Trophoblast cell (in vitro differentiated cells and primary cell): ENCODE results near the gene OR1D5.

Experiments
- DNase-seq, 2 donors: peaks; one replicate each; pipeline ENCODE4 v3.0.0-alpha.2; 2016
- H2AFZ ChIP-seq: 2 replicates; pipeline ENCODE4 v1.6.1; 2013; ENCODE audit warnings: low read length, moderate library complexity, mild to moderate bottlenecking; ENCODE audit not compliant: insufficient read depth, poor library complexity
- H2AK5ac ChIP-seq: 2 replicates; pipeline ENCODE4 v1.6.1; 2013; ENCODE audit warnings: mild to moderate bottlenecking, low read length
- H2BK120ac ChIP-seq: 2 replicates; pipeline ENCODE4 v1.6.1; 2013; ENCODE audit warnings: low read length, mild to moderate bottlenecking, moderate library complexity; ENCODE audit not compliant: insufficient read depth, poor library complexity
- H2BK12ac ChIP-seq: 2 replicates; pipeline ENCODE4 v1.6.1; 2013; ENCODE audit warnings: mild to moderate bottlenecking, low read length, moderate library complexity
- H2BK5ac ChIP-seq: 2 replicates; pipeline ENCODE4 v1.6.1; 2013; ENCODE audit warnings: low read length, low read depth, moderate library complexity, mild to moderate bottlenecking; ENCODE audit not compliant: poor library complexity
- H3K14ac ChIP-seq: 2 replicates; pipeline ENCODE4 v1.6.1; 2013; ENCODE audit warnings: mild to moderate bottlenecking, low read length
- H3K18ac ChIP-seq: 2 replicates; pipeline ENCODE4 v1.6.1; 2013; ENCODE audit warnings: mild to moderate bottlenecking, low read length
- H3K23ac ChIP-seq: 2 replicates; pipeline ENCODE4 v1.6.1; 2013; ENCODE audit warnings: low read length
- H3K27ac ChIP-seq: 2 replicates; pipeline ENCODE4 v1.5.1; 2013; ENCODE audit warnings: low read depth, mild to moderate bottlenecking, inconsistent platforms, low read length, moderate library complexity
- H3K27me3 ChIP-seq: 2 replicates; pipeline ENCODE4 v1.6.1; 2013; ENCODE audit warnings: inconsistent platforms, mild to moderate bottlenecking, low read length, moderate library complexity; ENCODE audit not compliant: insufficient read depth
- H3K36me3 ChIP-seq, 2 experiments: 1 replicate in 1 of 2; 2 replicates in 1 of 2; pipeline ENCODE4 v1.6.1; 2013; ENCODE audit warnings: low read length in 2 of 2, mild to moderate bottlenecking in 2 of 2, moderate library complexity in 1 of 2; ENCODE audit not compliant: insufficient read depth in 2 of 2, control insufficient read depth in 1 of 2
- H3K4ac ChIP-seq: 2 replicates; pipeline ENCODE4 v1.6.1; 2013; ENCODE audit warnings: low read depth, mild to moderate bottlenecking, low read length, moderate library complexity
- H3K4me1 ChIP-seq, 2 experiments: 1 replicate in 1 of 2; 2 replicates in 1 of 2; pipeline ENCODE4 v1.6.1; 2013; ENCODE audit warnings: low read length in 2 of 2, mild to moderate bottlenecking in 2 of 2, moderate library complexity in 1 of 2; ENCODE audit not compliant: insufficient read depth in 2 of 2, control insufficient read depth in 1 of 2
- H3K4me2 ChIP-seq: 2 replicates; pipeline ENCODE4 v1.6.1; 2013; ENCODE audit warnings: inconsistent platforms, mild to moderate bottlenecking, low read length, moderate library complexity
- H3K4me3 ChIP-seq: 2 replicates; pipeline ENCODE4 v1.5.1; 2013; ENCODE audit warnings: mild to moderate bottlenecking, low read depth, low read length, inconsistent platforms
- H3K79me1 ChIP-seq: one replicate; pipeline ENCODE4 v1.6.1; 2013; ENCODE audit warnings: low read length
- H3K79me2 ChIP-seq: 2 replicates; pipeline ENCODE4 v1.6.1; 2013; ENCODE audit warnings: low read length, mild to moderate bottlenecking; ENCODE audit not compliant: control insufficient read depth, insufficient read depth, poor library complexity
- H3K9ac ChIP-seq: 2 replicates; pipeline ENCODE4 v1.6.1; 2013; ENCODE audit warnings: mild to moderate bottlenecking, low read length
- H3K9me3 ChIP-seq: 2 replicates; pipeline ENCODE4 v1.6.1; 2013; ENCODE audit warnings: low read depth, mild to moderate bottlenecking, control low read depth, inconsistent platforms, low read length; ENCODE audit not compliant: insufficient read depth
- H4K12ac ChIP-seq: 2 replicates; pipeline ENCODE4 v1.6.1; 2013; ENCODE audit warnings: low read depth, mild to moderate bottlenecking, low read length, moderate library complexity
- H4K8ac ChIP-seq: 2 replicates; pipeline ENCODE4 v1.6.1; 2013; ENCODE audit warnings: low read depth, mild to moderate bottlenecking, low read length, moderate library complexity
- H4K91ac ChIP-seq: one replicate; pipeline ENCODE4 v1.6.1; 2013; ENCODE audit warnings: low read depth, mild to moderate bottlenecking, low read length, moderate library complexity
- WGBS: extraction: QIAGEN DNeasy Blood & Tissue Kit; methylation state at CpG from one replicate; pipeline ENCODE4 v1.1.7; 2013; ENCODE audit warnings: missing lambda C conversion rate; ENCODE audit not compliant: insufficient read length, insufficient coverage; ENCODE audit errors: extremely low coverage; 5-methylcytosine and 5-hydroxymethylcytosine counted together

OR1D5 gene

DNA sequence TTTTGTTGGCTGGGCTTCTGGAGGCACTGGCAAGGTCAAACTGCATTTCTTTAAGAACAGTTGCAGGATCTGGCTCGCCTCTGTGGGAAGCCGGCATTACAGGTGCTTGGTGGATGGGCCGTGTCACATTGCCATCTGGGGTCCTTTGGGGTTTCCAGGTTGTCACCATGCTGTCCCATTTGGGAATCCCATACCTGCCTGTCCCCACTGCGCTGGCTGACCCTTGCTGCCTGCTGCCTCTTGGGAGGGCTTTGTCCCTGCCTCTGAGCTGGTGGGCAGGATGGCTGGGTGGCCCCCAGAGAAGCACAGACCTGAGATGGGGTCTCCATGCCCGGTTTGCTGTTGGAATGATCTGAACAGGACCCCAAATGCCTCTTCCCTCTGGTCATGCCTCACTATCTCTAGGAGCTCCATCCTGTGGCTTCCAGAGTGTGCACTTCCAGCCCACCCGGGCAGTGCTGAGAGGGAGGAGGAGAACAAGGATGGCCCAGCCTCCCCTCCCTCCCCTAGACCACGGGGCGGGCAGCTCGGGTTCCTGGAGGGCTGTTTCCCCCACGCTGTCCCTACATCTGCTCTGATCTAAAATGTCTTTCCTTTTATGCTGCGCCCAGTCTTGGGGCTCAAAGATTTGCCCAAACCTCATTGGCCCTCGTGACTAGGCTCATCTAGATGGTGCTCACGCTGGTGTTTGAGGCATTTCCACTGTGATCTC lies 28.0 kb downstream of the OR1D5 start:
- Histone ChIP-seq H3K18ac (no peak overlapping the region), H3K4me2 (no peak overlapping the region), H3K4ac (no peak overlapping the region), H3K27me3 (no peaks in the 10 kb centered on the region), H3K4me3 (no peak overlapping the region), H2BK120ac (no peak overlapping the region), H3K27ac (no peak overlapping the region), H2BK12ac (no peak overlapping the region), H2AK5ac (no peak overlapping the region), H2BK5ac (no peak overlapping the region), H3K9ac (no peak overlapping the region), H3K36me3 (peaks cover 0 to 5% of the 10 kb centered on the region in 2 experiments), H4K8ac (no peak overlapping the region), H3K79me1 (no peaks in the 10 kb centered on the region), H3K9me3 (no peaks in the 10 kb centered on the region), H2AFZ (no peak overlapping the region), H4K91ac (no peak overlapping the region), H3K14ac (no peak overlapping the region), H3K79me2 (no peaks in the 10 kb centered on the region), H3K4me1 (no peaks in the 10 kb centered on the region), H4K12ac (no peak overlapping the region), H3K23ac (no peak overlapping the region)
- no peak for DNase-seq
- WGBS: no CpG with 5 or more reads among the region's 13 CpGs

DNA sequence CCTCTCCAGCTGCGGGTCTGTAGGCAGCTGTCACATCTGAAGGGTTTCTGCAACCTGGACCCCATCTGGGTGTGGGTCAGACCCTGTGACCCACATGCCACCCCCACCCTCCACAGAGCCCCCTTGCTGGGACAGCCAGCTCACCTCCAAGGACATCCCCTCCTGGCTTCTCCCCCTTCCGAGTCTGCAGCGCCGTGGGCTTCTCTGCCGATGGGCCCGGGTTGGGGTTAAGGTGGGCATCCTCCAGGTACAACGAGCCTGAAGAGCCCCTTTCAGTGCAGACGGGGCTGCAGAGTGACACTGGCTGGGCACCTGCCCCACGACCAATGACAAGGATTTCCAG lies 28.9 kb downstream of the OR1D5 start:
- no peak overlapping the region for H3K23ac ChIP-seq
- H2BK120ac ChIP-seq: no peak overlapping the region
- no peak overlapping the region for H3K14ac ChIP-seq
- H4K8ac ChIP-seq: no peak overlapping the region
- no peak overlapping the region for H3K4me2 ChIP-seq
- H3K4me3 ChIP-seq: no peak overlapping the region
- H3K4me1 ChIP-seq: no peaks in the 10 kb centered on the region
- no peak overlapping the region for H4K91ac ChIP-seq
- no peak for DNase-seq
- H3K9ac ChIP-seq: no peak overlapping the region
- no peaks in the 10 kb centered on the region for H3K79me2 ChIP-seq
- WGBS: no CpG with 5 or more reads among the region's 9 CpGs
- H3K27ac ChIP-seq: no peak overlapping the region
- no peak overlapping the region for H4K12ac ChIP-seq
- H3K9me3 ChIP-seq: no peaks in the 10 kb centered on the region
- H2BK12ac ChIP-seq: no peak overlapping the region
- H3K18ac ChIP-seq: no peak overlapping the region
- H2AFZ ChIP-seq: no peak overlapping the region
- no peak overlapping the region for H3K4ac ChIP-seq
- H3K27me3 ChIP-seq: no peaks in the 10 kb centered on the region
- peaks cover under 1 to 6% of the 10 kb centered on the region in 2 experiments for H3K36me3 ChIP-seq
- no peak overlapping the region for H2BK5ac ChIP-seq
- no peaks in the 10 kb centered on the region for H3K79me1 ChIP-seq
- H2AK5ac ChIP-seq: no peak overlapping the region

DNA sequence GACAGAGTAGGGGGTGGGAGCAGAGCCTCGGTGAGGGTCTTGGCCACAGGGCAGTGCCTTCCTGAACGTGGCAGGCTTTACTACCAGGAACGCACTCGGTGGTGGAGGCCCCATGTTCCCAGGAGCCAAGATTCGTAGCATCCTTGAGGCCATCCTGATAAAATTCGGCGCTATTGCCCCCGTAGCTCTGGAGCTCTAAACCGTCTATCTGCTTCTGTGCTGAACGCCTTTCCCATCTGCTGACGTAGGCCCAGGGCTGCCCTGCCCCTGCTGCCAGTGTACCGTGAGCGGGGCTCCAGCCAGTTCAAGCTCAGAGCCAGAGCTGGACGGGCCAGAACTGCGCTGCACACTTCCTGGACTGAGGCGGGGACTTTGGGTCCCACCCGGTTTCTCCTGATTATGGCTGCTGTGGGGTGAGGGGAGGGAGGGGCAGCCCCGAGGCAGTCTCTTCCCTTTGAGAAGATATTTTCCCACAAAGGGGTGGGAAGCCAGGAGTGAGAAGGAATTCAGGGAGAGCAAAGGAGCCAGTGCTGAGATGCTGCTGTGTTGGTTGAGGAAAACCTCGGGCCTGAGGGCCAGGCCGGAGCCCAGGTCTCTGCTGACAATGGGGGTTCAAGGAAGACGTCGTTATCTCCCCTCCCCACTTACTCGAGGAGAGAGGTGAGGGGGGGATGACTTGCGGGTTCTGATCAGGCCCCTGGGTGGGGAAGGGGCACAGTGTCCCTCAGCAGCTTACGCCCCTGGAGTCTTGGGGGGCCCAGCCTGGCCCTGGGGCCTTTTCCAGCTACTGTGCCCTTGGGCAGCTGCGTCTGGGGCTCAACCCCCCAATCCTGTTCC lies 29.4 kb downstream of the OR1D5 start:
- Histone ChIP-seq H3K4me2 (no peak overlapping the region), H2BK120ac (no peak overlapping the region), H4K8ac (no peak overlapping the region), H3K4me3 (no peak overlapping the region), H3K9me3 (no peaks in the 10 kb centered on the region), H3K27ac (no peak overlapping the region), H2AFZ (no peak overlapping the region), H3K36me3 (peaks cover 2 to 11% of the 10 kb centered on the region in 2 experiments), H4K91ac (no peak overlapping the region), H3K18ac (no peak overlapping the region), H3K27me3 (no peaks in the 10 kb centered on the region), H3K4me1 (no peaks in the 10 kb centered on the region), H4K12ac (no peak overlapping the region), H2BK5ac (no peak overlapping the region), H3K79me2 (no peaks in the 10 kb centered on the region), H2AK5ac (no peak overlapping the region), H3K79me1 (no peaks in the 10 kb centered on the region), H3K9ac (no peak overlapping the region), H3K23ac (no peak overlapping the region), H3K4ac (no peak overlapping the region), H3K14ac (no peak overlapping the region), H2BK12ac (no peak overlapping the region)
- WGBS: no CpG with 5 or more reads among the region's 26 CpGs
- no peak for DNase-seq

- Histone ChIP-seq H2BK120ac (no peak overlapping the region), H3K14ac (no peak overlapping the region), H4K12ac (no peak overlapping the region), H3K79me1 (no peaks in the 10 kb centered on the region), H4K91ac (no peak overlapping the region), H3K36me3 (peaks cover 2 to 11% of the 10 kb centered on the region in 2 experiments), H3K79me2 (no peaks in the 10 kb centered on the region), H2AFZ (no peak overlapping the region), H3K4ac (no peak overlapping the region), H3K4me3 (no peak overlapping the region), H4K8ac (no peak overlapping the region), H3K27ac (no peak overlapping the region), H2BK5ac (no peak overlapping the region), H3K9me3 (no peaks in the 10 kb centered on the region), H3K27me3 (no peaks in the 10 kb centered on the region), H2BK12ac (no peak overlapping the region), H3K4me1 (no peaks in the 10 kb centered on the region), H3K23ac (no peak overlapping the region), H3K9ac (no peak overlapping the region), H3K18ac (no peak overlapping the region), H3K4me2 (no peak overlapping the region), H2AK5ac (no peak overlapping the region)
- WGBS: no CpG with 5 or more reads among the region's 15 CpGs
- DNase-seq: no peak
These were observed 30.2 kb downstream of the OR1D5 start for GRCh38 chr17:3033248-3033640.
